Medulla oblongata (tissue), 1 donor: ENCODE results near the gene OPN1MW.
"Not testable (repeated sequence)": the region's sequence is repeated elsewhere in the genome, so short reads cannot be mapped to it uniquely, and the experiment has no call there.

Experiments used
- DNase-seq: peaks from one replicate; pipeline ENCODE4 v3.0.0-alpha.2; 2015; ENCODE audit errors: extremely low spot score

OPN1MW gene

DNA sequence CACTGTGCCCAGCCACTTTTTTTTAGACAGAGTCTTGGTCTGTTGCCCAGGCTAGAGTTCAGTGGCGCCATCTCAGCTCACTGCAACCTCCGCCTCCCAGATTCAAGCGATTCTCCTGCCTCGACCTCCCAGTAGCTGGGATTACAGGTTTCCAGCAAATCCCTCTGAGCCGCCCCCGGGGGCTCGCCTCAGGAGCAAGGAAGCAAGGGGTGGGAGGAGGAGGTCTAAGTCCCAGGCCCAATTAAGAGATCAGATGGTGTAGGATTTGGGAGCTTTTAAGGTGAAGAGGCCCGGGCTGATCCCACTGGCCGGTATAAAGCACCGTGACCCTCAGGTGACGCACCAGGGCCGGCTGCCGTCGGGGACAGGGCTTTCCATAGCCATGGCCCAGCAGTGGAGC lies at the start of gene OPN1MW:
TSS of gene OPN1MW (plus strand) at position 301 of the 400 bp plus-strand sequence. CDS start at position 383, 82 bp downstream.
- not testable (repeated sequence) for DNase-seq

GRCh38 chrX:154135458-154136229 lies 46.8 kb upstream of the OPN1MW start:
- no peak for DNase-seq

DNA sequence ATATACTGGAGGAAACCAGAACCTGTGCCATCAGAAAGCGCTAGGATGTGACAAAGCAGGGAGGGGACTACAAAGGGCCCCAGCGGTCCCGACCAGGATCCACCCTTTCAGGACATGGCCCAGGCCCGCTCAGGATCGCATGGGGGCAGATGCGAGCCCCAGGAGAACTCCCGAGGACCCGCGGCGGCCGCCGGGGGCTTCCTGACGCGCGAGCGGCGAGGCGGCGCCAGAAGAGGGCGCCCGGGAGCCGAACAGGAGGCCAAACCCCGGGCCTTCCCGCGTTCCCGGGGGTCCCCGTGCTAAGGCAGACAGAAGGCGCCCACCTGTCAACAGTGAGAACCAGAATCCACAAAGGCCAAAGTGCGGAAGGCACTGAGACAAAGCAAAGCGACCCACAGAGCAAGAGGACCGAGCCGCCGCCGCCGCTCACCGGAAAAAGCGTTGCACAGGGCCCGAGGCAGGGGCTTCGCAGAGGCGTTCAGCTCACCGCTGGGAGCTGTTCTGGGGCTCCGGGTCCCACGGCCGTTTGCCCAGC lies 45.7 kb upstream of the OPN1MW start:
- DNase-seq = peak; percentile 35

DNA sequence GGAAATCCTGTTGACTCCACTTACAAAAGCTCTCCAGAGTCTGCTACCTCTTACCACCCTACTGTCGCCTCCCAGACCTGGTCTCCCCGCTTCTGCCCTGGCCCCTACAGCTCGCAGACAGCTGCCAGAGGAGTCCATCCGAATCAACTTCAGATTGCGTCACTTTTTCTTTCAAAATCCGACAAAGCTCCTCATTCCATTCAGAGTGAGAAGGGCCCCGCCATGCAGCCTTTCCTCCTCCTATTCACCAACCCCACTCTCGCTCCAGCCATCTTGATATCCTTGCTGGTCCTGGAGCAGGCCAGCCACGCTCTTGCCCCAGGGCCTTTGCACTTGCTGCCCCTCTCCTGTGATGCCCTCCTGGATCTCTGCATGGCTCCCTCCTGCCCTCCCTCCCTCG lies 43.5 kb upstream of the OPN1MW start:
- DNase-seq = no peak

GRCh38 chrX:154140206-154140605 lies 42.2 kb upstream of the OPN1MW start:
- DNase-seq = no peak

DNA sequence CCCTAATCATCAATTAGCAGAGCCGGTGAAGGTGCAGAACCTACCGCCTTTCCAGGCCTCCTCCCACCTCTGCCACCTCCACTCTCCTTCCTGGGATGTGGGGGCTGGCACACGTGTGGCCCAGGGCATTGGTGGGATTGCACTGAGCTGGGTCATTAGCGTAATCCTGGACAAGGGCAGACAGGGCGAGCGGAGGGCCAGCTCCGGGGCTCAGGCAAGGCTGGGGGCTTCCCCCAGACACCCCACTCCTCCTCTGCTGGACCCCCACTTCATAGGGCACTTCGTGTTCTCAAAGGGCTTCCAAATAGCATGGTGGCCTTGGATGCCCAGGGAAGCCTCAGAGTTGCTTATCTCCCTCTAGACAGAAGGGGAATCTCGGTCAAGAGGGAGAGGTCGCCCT lies 41.7 kb upstream of the OPN1MW start:
- DNase-seq = no peak

DNA sequence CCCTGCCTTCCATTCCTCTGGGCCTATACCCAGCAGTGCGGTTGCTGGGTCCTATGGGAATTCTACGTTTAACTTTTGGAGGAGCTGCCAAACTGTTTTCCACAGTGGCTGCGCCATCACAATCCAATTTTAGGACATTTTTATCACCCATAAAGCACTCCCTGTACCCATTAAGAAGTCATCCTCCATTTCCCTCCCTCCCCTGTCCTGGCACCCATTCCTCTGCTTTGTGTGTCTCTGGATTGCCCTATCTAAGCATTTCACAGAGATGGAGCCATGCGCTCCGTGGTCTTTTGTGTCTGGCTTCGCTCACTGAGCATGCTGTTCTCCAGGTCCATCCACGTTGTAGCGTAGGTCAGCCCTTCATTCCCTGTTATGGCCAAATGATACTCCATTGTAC lies 40.0 kb upstream of the OPN1MW start:
- DNase-seq = no peak

GRCh38 chrX:154142950-154143745 lies 39.2 kb upstream of the OPN1MW start:
- DNase-seq = peak; percentile 21

DNA sequence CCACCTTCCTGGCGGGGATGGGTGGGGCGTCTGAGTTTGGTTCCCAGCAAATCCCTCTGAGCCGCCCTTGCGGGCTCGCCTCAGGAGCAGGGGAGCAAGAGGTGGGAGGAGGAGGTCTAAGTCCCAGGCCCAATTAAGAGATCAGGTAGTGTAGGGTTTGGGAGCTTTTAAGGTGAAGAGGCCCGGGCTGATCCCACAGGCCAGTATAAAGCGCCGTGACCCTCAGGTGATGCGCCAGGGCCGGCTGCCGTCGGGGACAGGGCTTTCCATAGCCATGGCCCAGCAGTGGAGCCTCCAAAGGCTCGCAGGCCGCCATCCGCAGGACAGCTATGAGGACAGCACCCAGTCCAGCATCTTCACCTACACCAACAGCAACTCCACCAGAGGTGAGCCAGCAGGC lies 38.4 kb upstream of the OPN1MW start, which contains the start of gene OPN1LW:
TSS of gene OPN1LW (plus strand) at position 234 of the 400 bp plus-strand sequence. CDS start at position 275, 41 bp downstream.
- not testable (repeated sequence) for DNase-seq

DNA sequence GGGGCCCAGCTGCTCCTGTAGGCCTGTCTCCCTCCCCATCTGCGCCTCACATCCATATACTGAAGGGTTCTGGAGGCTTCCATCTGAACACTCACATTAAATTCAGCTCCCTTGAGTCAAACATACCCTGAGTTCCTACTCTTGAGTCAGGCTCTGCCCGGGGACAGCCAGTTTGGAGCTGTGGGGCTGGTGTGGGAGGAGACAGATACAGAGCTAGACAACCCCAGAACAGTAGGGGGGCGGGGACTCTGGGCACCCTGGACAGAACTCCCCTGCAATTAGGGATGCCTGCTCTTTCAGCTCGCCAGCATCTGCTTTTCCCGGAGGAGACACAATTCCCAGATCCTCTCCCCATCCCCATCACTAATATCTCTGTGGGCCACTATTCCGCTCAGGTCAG lies 31.4 kb upstream of the OPN1MW start:
- DNase-seq = not testable (repeated sequence)

DNA sequence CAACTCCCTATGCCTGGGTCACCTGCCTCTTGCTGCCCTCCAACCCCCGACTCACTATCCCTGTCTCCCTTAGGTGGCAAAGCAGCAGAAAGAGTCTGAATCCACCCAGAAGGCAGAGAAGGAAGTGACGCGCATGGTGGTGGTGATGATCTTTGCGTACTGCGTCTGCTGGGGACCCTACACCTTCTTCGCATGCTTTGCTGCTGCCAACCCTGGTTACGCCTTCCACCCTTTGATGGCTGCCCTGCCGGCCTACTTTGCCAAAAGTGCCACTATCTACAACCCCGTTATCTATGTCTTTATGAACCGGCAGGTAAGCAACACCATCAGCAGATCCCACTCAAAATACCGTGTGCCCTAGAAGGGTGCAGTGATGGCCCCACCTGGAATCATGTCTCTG lies 26.2 kb upstream of the OPN1MW start:
- DNase-seq = not testable (repeated sequence)

- not testable (repeated sequence) for DNase-seq
Measured at GRCh38 chrX:154157207-154157606, 25.2 kb upstream of the OPN1MW start.

DNA sequence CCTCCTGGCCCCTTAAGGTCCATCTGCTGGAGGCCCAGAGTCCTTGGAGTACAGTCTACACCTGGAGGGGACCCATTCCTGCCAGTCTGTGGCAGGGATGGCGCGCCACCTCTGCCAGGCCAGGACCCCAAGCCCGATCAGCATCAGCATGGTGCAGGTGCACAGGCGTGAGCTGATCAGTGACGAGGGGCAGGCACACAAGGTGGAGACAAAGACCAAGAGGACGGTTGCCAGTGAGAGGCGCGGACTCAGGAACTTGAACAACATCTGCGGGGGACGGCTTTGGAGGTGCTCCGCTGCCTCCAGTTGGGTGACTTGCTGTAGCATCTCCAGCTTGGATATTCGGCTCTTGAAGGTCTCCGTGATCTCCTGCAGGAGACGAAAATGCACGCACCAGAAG lies 23.1 kb upstream of the OPN1MW start:
- DNase-seq = not testable (repeated sequence)

DNA sequence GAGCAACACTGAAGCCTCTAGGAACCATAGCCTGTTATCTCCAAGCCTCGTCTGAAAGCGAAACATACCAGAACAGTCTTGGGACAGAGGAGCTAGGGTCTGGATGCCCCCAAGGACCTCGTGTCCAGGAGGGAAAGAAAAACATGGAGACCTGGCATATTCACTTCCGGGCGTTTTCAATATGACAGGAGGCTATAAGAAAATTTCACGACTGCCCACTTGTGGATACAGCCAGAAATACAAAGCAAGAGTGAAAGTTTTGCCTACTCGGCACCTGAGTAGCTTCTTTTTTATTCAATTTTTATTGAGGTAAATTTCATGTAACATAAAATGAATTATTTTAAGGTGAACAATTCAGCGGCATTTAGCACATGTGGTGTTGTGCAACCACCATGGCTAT lies 17.5 kb upstream of the OPN1MW start:
- DNase-seq = not testable (repeated sequence)

GRCh38 chrX:154168384-154168783 lies 14.0 kb upstream of the OPN1MW start:
- not testable (repeated sequence) for DNase-seq

DNA sequence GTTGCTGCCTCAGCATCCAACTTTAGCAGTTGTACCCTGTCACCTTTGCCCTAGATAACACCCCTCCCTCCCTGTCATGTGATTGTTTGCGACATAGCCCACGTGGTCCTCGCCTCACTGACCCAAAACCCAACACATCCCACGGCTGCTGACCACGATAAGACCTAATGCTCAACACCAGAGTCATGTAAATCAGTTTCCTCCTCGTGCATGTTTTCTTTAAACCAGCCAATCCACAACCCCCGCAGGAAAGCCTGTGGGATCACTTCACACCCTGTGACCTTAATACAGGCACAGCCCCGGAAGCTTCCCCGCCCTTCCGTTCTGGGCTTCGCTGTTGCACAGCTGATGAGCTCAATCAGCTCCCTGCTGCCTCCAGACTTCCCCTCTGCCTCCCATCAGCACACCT lies 9.9 kb upstream of the OPN1MW start:
- not testable (repeated sequence) for DNase-seq

- DNase-seq = not testable (repeated sequence)
Measured at GRCh38 chrX:154174356-154174755, 8.0 kb upstream of the OPN1MW start.

DNA sequence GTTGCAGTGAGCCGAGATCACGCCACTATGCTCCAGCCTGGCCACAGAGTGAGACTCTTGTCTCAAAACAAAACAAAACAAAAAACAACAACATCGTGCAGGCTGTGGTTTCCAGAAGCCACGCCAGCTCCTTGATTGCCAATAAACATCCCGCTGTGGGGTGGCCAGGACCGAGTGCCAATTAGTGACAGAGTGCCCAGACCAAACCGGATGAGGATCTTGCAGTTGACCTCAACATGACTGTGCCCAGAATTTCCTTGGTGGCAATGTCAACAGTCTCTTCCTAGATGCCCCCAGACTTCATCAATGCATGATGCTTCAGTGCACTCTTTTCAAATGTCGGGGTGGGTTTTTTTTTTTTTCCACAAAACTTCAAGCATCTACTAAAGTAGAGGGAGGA lies 1.4 kb downstream of the OPN1MW start:
- DNase-seq = not testable (repeated sequence)

DNA sequence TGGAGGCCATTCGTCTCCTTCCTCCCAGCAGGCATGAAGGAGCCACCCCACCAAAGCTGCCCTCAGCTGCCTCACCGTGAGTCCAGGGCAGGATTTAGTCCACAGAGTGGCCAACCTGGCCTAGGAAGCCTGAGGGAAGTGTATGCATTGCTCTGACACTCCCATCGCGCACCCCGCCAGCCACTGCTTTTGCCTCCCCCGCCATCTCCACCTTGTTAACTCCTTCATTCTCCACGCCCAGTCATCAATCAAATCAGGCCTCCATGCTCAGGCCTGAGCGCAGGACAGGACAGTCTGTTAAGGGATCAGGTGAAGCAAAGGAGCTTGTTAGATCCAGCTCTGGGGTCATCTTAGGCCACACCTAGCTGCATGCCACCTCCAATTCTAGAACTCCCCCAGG lies 10.4 kb downstream of the OPN1MW start:
- DNase-seq = not testable (repeated sequence)

GRCh38 chrX:154194316-154194715 lies 11.9 kb downstream of the OPN1MW start:
- not testable (repeated sequence) for DNase-seq

DNA sequence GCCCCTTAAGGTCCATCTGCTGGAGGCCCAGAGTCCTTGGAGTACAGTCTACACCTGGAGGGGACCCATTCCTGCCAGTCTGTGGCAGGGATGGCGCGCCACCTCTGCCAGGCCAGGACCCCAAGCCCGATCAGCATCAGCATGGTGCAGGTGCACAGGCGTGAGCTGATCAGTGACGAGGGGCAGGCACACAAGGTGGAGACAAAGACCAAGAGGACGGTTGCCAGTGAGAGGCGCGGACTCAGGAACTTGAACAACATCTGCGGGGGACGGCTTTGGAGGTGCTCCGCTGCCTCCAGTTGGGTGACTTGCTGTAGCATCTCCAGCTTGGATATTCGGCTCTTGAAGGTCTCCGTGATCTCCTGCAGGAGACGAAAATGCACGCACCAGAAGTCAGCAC lies 14.1 kb downstream of the OPN1MW start:
- not testable (repeated sequence) for DNase-seq

GRCh38 chrX:154209670-154210418 lies 27.4 kb downstream of the OPN1MW start:
- DNase-seq = not testable (repeated sequence)
